GM12878 (cell line): Measurements from ENCODE around the gene CACNA1I. TPM values are rescaled to one million over a fixed set of nuclear protein-coding genes. Genes with fewer than 3 reads are reported as not detected.

Source experiments
- ATAC-seq: fragments of 200-7000 bp; cut with Tn5 transposase; 3 replicates; pipeline ENCODE4 v1.9.1; 2020; ENCODE audit warnings: mild to moderate bottlenecking, moderate library complexity
- BruUV-seq: library from RNA; stranded (reverse); fragments of 400-500 nt; replicated peaks from 2 replicates; lab custom pipeline; 2021; lab: Mats Ljungman, UMichigan
- CTCF ChIA-PET: fragments of 300-600 bp; sonication (Branson Sonifier 250); formaldehyde crosslinking; extraction: SDS; loops from one replicate; lab custom pipeline; 2021; ENCODE audit warnings: inconsistent platforms; lab: Yijun Ruan, JAX
- POLR2A ChIA-PET: fragments of 350-600 bp; formaldehyde crosslinking; extraction: SDS; loops from one replicate; lab custom pipeline; 2021; ENCODE audit warnings: inconsistent platforms; lab: Charles Lee
- RAD21 ChIA-PET: fragments of 300-600 bp; sonication (Branson Sonifier 250); formaldehyde crosslinking; loops from one replicate; lab custom pipeline; 2023; ENCODE audit warnings: antibody characterized with exemption; ENCODE audit not compliant: unreplicated experiment; lab: Charles Lee
- SMC1A ChIA-PET: fragments of 300-600 bp; sonication (Branson Sonifier 250); formaldehyde crosslinking; loops from one replicate; lab custom pipeline; 2023; ENCODE audit not compliant: unreplicated experiment, uncharacterized antibody; lab: Charles Lee
- DNase-seq: peaks from one replicate; pipeline ENCODE4 v3.0.0-alpha.2; 2011; ENCODE audit warnings: low read depth, low spot score
- FAIRE-seq: peaks from 3 replicates; lab custom pipeline; 2011; peaks lifted over from hg19 to GRCh38; lab: Jason Lieb, UNC
- H2AFZ ChIP-seq: 2 replicates; pipeline ENCODE4 v1.6.0; 2011; ENCODE audit warnings: low read depth, low read length, control low read depth; ENCODE audit not compliant: control insufficient read depth
- H3K27ac ChIP-seq: 2 replicates; pipeline ENCODE4 v1.5.1; 2011; ENCODE audit warnings: control low read depth; ENCODE audit not compliant: control insufficient read depth, insufficient read depth
- H3K27me3 ChIP-seq, 2 experiments: replicated peaks in 1 of 2; 2 replicates each; pipeline versions ENCODE4 v1.6.0 to v1.6.1; 2011; ENCODE audit warnings: low read length in 1 of 2; ENCODE audit not compliant: control insufficient read depth in 2 of 2, insufficient read depth in 2 of 2
- H3K36me3 ChIP-seq, 2 experiments: 2 replicates each; pipeline ENCODE4 v1.5.1; 2011; ENCODE audit warnings: low read length in 1 of 2; ENCODE audit not compliant: control insufficient read depth in 2 of 2, insufficient read depth in 2 of 2
- H3K4me1 ChIP-seq: 2 replicates; pipeline ENCODE4 v1.6.1; 2011; ENCODE audit warnings: mild to moderate bottlenecking, low read length, moderate library complexity, mixed read lengths; ENCODE audit not compliant: control insufficient read depth, insufficient read depth
- H3K4me2 ChIP-seq: 2 replicates; pipeline ENCODE4 v1.6.0; 2011; ENCODE audit warnings: control low read depth; ENCODE audit not compliant: control insufficient read depth, insufficient read depth
- H3K4me3 ChIP-seq: fragments of 200-600 bp; sonication (generic); 2 replicates; pipeline ENCODE4 v1.5.1; 2016
- H3K79me2 ChIP-seq: 2 replicates; pipeline ENCODE4 v1.6.0; 2011; ENCODE audit warnings: low read length; ENCODE audit not compliant: control insufficient read depth, insufficient read depth
- H3K9ac ChIP-seq: 2 replicates; pipeline ENCODE4 v1.8.0; 2011; ENCODE audit warnings: low read length, control low read depth, mixed read lengths; ENCODE audit not compliant: control insufficient read depth, insufficient read depth
- H3K9me3 ChIP-seq: replicated peaks from 3 replicates; pipeline ENCODE4 v1.5.1; 2011; ENCODE audit warnings: mild to moderate bottlenecking, low read length; ENCODE audit not compliant: control insufficient read depth, insufficient read depth
- H4K20me1 ChIP-seq: 2 replicates; pipeline ENCODE4 v1.6.0; 2011; ENCODE audit not compliant: control insufficient read depth, insufficient read depth
- CBX3 ChIP-seq: fragments of 200-600 bp; sonication (generic); IDR thresholded peaks from 2 replicates; pipeline ENCODE4 v1.6.1; 2016; ENCODE audit warnings: low read depth, borderline replicate concordance
- CREM ChIP-seq: IDR thresholded peaks from 2 replicates; pipeline ENCODE4 v1.6.1; 2014; ENCODE audit warnings: antibody characterized with exemption, low read depth
- CTCF ChIP-seq, 3 experiments: IDR thresholded peaks in 2 of 3; conservative IDR thresholded peaks in 1 of 3; 2 replicates each; pipeline ENCODE4 v1.5.1; 2011; ENCODE audit warnings: low read depth in 3 of 3, low read length in 3 of 3, mild to moderate bottlenecking in 3 of 3, control low read depth in 2 of 3, moderate library complexity in 2 of 3, inconsistent platforms in 1 of 3, mixed read lengths in 1 of 3; ENCODE audit not compliant: control insufficient read depth in 2 of 3, insufficient read depth in 1 of 3; ENCODE audit errors: extremely low read depth in 1 of 3
- IKZF1 ChIP-seq: fragments of 450-650 bp; conservative IDR thresholded peaks from 2 replicates; pipeline ENCODE4 v1.6.1; 2017; ENCODE audit warnings: antibody characterized with exemption, mild to moderate bottlenecking
- POLR2AphosphoS2 ChIP-seq: IDR thresholded peaks from 2 replicates; pipeline ENCODE4 v1.6.1; 2011; ENCODE audit warnings: low read depth, mild to moderate bottlenecking, low read length, improper control_type of control experiment, moderate library complexity
- RAD21 ChIP-seq: IDR thresholded peaks from 2 replicates; pipeline ENCODE4 v1.6.1; 2011; ENCODE audit warnings: mild to moderate bottlenecking, low read depth, low read length, moderate library complexity; ENCODE audit not compliant: insufficient read depth
- RUNX3 ChIP-seq: IDR thresholded peaks from 2 replicates; pipeline ENCODE4 v1.6.1; 2012; ENCODE audit warnings: low read length, inconsistent platforms
- YBX1 ChIP-seq: fragments of 450-650 bp; IDR thresholded peaks from 2 replicates; pipeline ENCODE4 v1.6.1; 2016; ENCODE audit warnings: antibody characterized with exemption
- ZNF274 ChIP-seq: IDR thresholded peaks from one replicate; pipeline ENCODE4 v1.8.0; 2011; ENCODE audit not compliant: insufficient read length, insufficient read depth
- WGBS: methylation state at CpG from one replicate; pipeline ENCODE4 v1.1.6; 2016; ENCODE audit warnings: low lambda C conversion rate; ENCODE audit not compliant: insufficient replicate concordance, insufficient coverage; ENCODE audit errors: missing lambda C conversion rate; 5-methylcytosine and 5-hydroxymethylcytosine counted together
- in situ Hi-C: fragments of 300-500 bp; cut with MboI; formaldehyde crosslinking; loops from 9 replicates; pipeline ENCODE4 v1.14.3; 2018; ENCODE audit warnings: mixed read lengths
- intact Hi-C: fragments of 100-400 bp; cut with micrococcal nuclease; formaldehyde crosslinking; loops from one replicate; pipeline ENCODE4 v1.14.2; 2022; ENCODE audit not compliant: unreplicated experiment
- polyA plus RNA-seq, 11 experiments: library from polyadenylated mRNA; depleted of rRNA in 4 of 11; unstranded in 6 of 11; stranded (reverse) in 5 of 11; fragments of >200 nt; fragmentation: Nextera tagmentation in 4 of 11; fragmentation: Illumina TruSeq in 1 of 11; extraction: Ambion mirVana in 4 of 11; extraction: Trizol in 1 of 11; gene quantifications; 1 replicate in 1 of 11; 2 replicates in 10 of 11; pipeline versions ENCODE4 v1.2.1 to v1.2.3, GENCODE V29; 2011 to 2016; ENCODE audit warnings: inconsistent platforms in 2 of 11, missing spikeins in 2 of 11, low read depth in 1 of 11
- total RNA-seq, 4 experiments: library from RNA; depleted of rRNA in 3 of 4; stranded (reverse); fragments of >200 nt in 3 of 4; fragmentation: Illumina TruSeq in 1 of 4; extraction: Trizol in 1 of 4; gene quantifications; 2 replicates each; pipeline versions ENCODE4 v1.2.1 to v1.2.3, GENCODE V29; 2013 to 2021

The CACNA1I gene
- total and polyA plus RNA-seq, 10 of the 15 experiments (the other 5 are each of a cell fraction or from before 2014, with no cell fraction given) = 0.01 to 0.03 TPM; not detected in 8

- DNase-seq = no peak
- in situ Hi-C loops = no loop called here
- POLR2A ChIA-PET = interaction anchor here (0.7 kb wide), 1 partner anchor 917 kb away, joined by 3 read pairs; no protein-coding TSS in a partner anchor
Observed at GRCh38 chr22:39553429-39553828, 17.1 kb upstream of the CACNA1I start.

More at GRCh38 chr22:39553429-39553828, 17.1 kb upstream of the CACNA1I start:
- Histone ChIP-seq H3K27ac (no peak overlapping the region), H3K27me3 (peaks cover 4 to 14% of the 10 kb centered on the region in 2 experiments), H3K9me3 (no peaks in the 10 kb centered on the region), H3K4me1 (no peaks in the 10 kb centered on the region), H3K9ac (no peak overlapping the region), H3K36me3 (no peaks in the 10 kb centered on the region), H2AFZ (no peak overlapping the region), H3K4me3 (no peak overlapping the region), H4K20me1 (no peaks in the 10 kb centered on the region), H3K79me2 (no peaks in the 10 kb centered on the region), H3K4me2 (no peak overlapping the region)
- ChIA-PET RAD21 (interaction anchor here (0.7 kb wide), 1 partner anchor 237 kb away, joined by 3 read pairs; no protein-coding TSS in a partner anchor), CTCF (no interaction called here), SMC1A (no interaction called here)
- 100% methylated on average over 1 of the region's 3 CpGs for WGBS
- FAIRE-seq (no peak), ATAC-seq (no peak)
- intact Hi-C loops = no loop called here
- TF ChIP-seq CTCF (IDR thresholded peaks at IDR 0.05 in 2 of 3, conservative IDR thresholded peaks at IDR 0.05 in 1 of 3; ENCODE audit: control insufficient read depth in 2 of 3, extremely low read depth in 1 of 3, insufficient read depth in 1 of 3, low read depth in 3 of 3, low read length in 3 of 3) (no peak), IKZF1 (no peak), CBX3 (no peak), RAD21 (no peak), YBX1 (no peak), RUNX3 (no peak), POLR2AphosphoS2 (no peak), CREM (no peak), ZNF274 (no peak)
- BruUV-seq = no TSS peak
